ENCODE data around the gene UTF1.

- TF ChIP-seq CTCF (IDR thresholded peaks at IDR 0.05) = no peak
- TF ChIP-seq POLR2A (IDR thresholded peaks at IDR 0.05) = no peak
- no peak for TF ChIP-seq EP300 (IDR thresholded peaks at IDR 0.05)
Observed at GRCh38 chr10:133243593-133243992, 13.6 kb downstream of the UTF1 start.
